IPS DF 6.9 (cell line): ENCODE data around the gene HDGFL3.
"Not testable (repeated sequence)": the region's sequence is repeated elsewhere in the genome, so short reads cannot be mapped to it uniquely, and the experiment has no call there.

ENCODE experiments used
- DNase-seq: peaks from one replicate; pipeline ENCODE4 v3.0.0-alpha.2; 2013; ENCODE audit warnings: low read depth, low spot score
- H3K27ac ChIP-seq: one replicate; pipeline ENCODE4 v1.5.1; 2013; ENCODE audit warnings: low read length, control low read depth
- H3K27me3 ChIP-seq: 2 replicates; pipeline ENCODE4 v1.6.1; 2013; ENCODE audit warnings: mild to moderate bottlenecking, low read length; ENCODE audit not compliant: control insufficient read depth, insufficient read depth
- H3K36me3 ChIP-seq: 2 replicates; pipeline ENCODE4 v1.6.1; 2013; ENCODE audit warnings: low read length; ENCODE audit not compliant: control insufficient read depth, insufficient read depth
- H3K4me1 ChIP-seq: 2 replicates; pipeline ENCODE4 v1.6.1; 2013; ENCODE audit warnings: low read length; ENCODE audit not compliant: control insufficient read depth, insufficient read depth
- H3K4me3 ChIP-seq: 2 replicates; pipeline ENCODE4 v1.5.1; 2013; ENCODE audit warnings: mild to moderate bottlenecking, low read length
- H3K9me3 ChIP-seq: 2 replicates; pipeline ENCODE4 v1.6.1; 2013; ENCODE audit warnings: low read length, inconsistent platforms; ENCODE audit not compliant: control insufficient read depth, insufficient read depth
- WGBS: extraction: QIAGEN DNeasy Blood & Tissue Kit; methylation state at CpG from one replicate; pipeline ENCODE4 v1.1.7; 2013; ENCODE audit warnings: mixed read lengths, missing lambda C conversion rate; ENCODE audit not compliant: insufficient read length, insufficient coverage; 5-methylcytosine and 5-hydroxymethylcytosine counted together

The HDGFL3 gene

GRCh38 chr15:83198476-83198875 is 9.1 kb downstream of the HDGFL3 start:
- H3K27me3 ChIP-seq, result no peaks in the 10 kb centered on the region
- DNase-seq, result no peak
- H3K36me3 ChIP-seq, result no peaks in the 10 kb centered on the region
- no peak overlapping the region for H3K27ac ChIP-seq
- H3K9me3 ChIP-seq, result no peaks in the 10 kb centered on the region
- no peaks in the 10 kb centered on the region for H3K4me1 ChIP-seq
- WGBS, result no CpG with 5 or more reads among the region's 3 CpGs
- no peak overlapping the region for H3K4me3 ChIP-seq

GRCh38 chr15:83194528-83194927 is 13.1 kb downstream of the HDGFL3 start:
- no peaks in the 10 kb centered on the region for H3K27me3 ChIP-seq
- H3K9me3 ChIP-seq, result no peaks in the 10 kb centered on the region
- no peak overlapping the region for H3K4me3 ChIP-seq
- no peak for DNase-seq
- no peaks in the 10 kb centered on the region for H3K36me3 ChIP-seq
- no peaks in the 10 kb centered on the region for H3K4me1 ChIP-seq
- WGBS, result no CpG with 5 or more reads among the region's 2 CpGs
- H3K27ac ChIP-seq, result no peak overlapping the region

- WGBS, result no CpG with 5 or more reads among the region's 2 CpGs
- H3K27ac ChIP-seq, result no peak overlapping the region
Observed at GRCh38 chr15:83193721-83194120, 13.9 kb downstream of the HDGFL3 start.

GRCh38 chr15:83192742-83193141 is 14.9 kb downstream of the HDGFL3 start:
- H3K36me3 ChIP-seq, result no peaks in the 10 kb centered on the region
- no peak overlapping the region for H3K27ac ChIP-seq
- no peak overlapping the region for H3K4me3 ChIP-seq
- H3K9me3 ChIP-seq, result no peaks in the 10 kb centered on the region
- H3K4me1 ChIP-seq, result no peaks in the 10 kb centered on the region
- no peak for DNase-seq
- no CpG with 5 or more reads among the region's 2 CpGs for WGBS
- no peaks in the 10 kb centered on the region for H3K27me3 ChIP-seq

More at GRCh38 chr15:83193721-83194120, 13.9 kb downstream of the HDGFL3 start:
- DNase-seq, result no peak
- Histone ChIP-seq H3K9me3 (no peaks in the 10 kb centered on the region), H3K27me3 (no peaks in the 10 kb centered on the region), H3K4me1 (no peaks in the 10 kb centered on the region), H3K36me3 (no peaks in the 10 kb centered on the region), H3K4me3 (no peak overlapping the region)

- WGBS, result no CpG with 5 or more reads among the region's 1 CpG
- no peaks in the 10 kb centered on the region for H3K4me1 ChIP-seq
- no peak for DNase-seq
- H3K36me3 ChIP-seq, result no peaks in the 10 kb centered on the region
- H3K4me3 ChIP-seq, result no peak overlapping the region
- H3K27ac ChIP-seq, result no peak overlapping the region
- no peaks in the 10 kb centered on the region for H3K9me3 ChIP-seq
- H3K27me3 ChIP-seq, result no peaks in the 10 kb centered on the region
Observed at GRCh38 chr15:83190450-83190849, 17.2 kb downstream of the HDGFL3 start.

GRCh38 chr15:83185561-83185960 is 22.1 kb downstream of the HDGFL3 start:
- H3K27me3 ChIP-seq, result no peaks in the 10 kb centered on the region
- H3K4me3 ChIP-seq, result no peak overlapping the region
- no peak overlapping the region for H3K27ac ChIP-seq
- WGBS, result no CpG with 5 or more reads among the region's 3 CpGs
- no peak for DNase-seq
- no peaks in the 10 kb centered on the region for H3K4me1 ChIP-seq
- H3K9me3 ChIP-seq, result no peaks in the 10 kb centered on the region
- H3K36me3 ChIP-seq, result no peaks in the 10 kb centered on the region

GRCh38 chr15:83178869-83179325 is 28.7 kb downstream of the HDGFL3 start:
- DNase-seq, result no peak
- H3K27ac ChIP-seq, result no peak overlapping the region
- no peak overlapping the region for H3K4me3 ChIP-seq
- no peaks in the 10 kb centered on the region for H3K9me3 ChIP-seq
- WGBS, result no CpG with 5 or more reads among the region's 3 CpGs
- H3K36me3 ChIP-seq, result no peaks in the 10 kb centered on the region
- no peaks in the 10 kb centered on the region for H3K27me3 ChIP-seq
- H3K4me1 ChIP-seq, result no peaks in the 10 kb centered on the region

- WGBS, result no CpG with 5 or more reads among the region's 2 CpGs
- Histone ChIP-seq H3K27ac (no peak overlapping the region), H3K4me3 (no peak overlapping the region), H3K4me1 (no peaks in the 10 kb centered on the region), H3K27me3 (no peaks in the 10 kb centered on the region), H3K36me3 (no peaks in the 10 kb centered on the region), H3K9me3 (no peaks in the 10 kb centered on the region)
- DNase-seq, result no peak
Observed at GRCh38 chr15:83178390-83178789, 29.2 kb downstream of the HDGFL3 start.

GRCh38 chr15:83174891-83175290 is 32.7 kb downstream of the HDGFL3 start:
- H3K27me3 ChIP-seq, result no peaks in the 10 kb centered on the region
- H3K27ac ChIP-seq, result no peak overlapping the region
- H3K4me3 ChIP-seq, result no peak overlapping the region
- H3K9me3 ChIP-seq, result no peaks in the 10 kb centered on the region
- DNase-seq, result no peak
- no CpG with 5 or more reads among the region's 1 CpG for WGBS
- no peaks in the 10 kb centered on the region for H3K4me1 ChIP-seq
- no peaks in the 10 kb centered on the region for H3K36me3 ChIP-seq

GRCh38 chr15:83170474-83171165 is 37.0 kb downstream of the HDGFL3 start:
- WGBS, result no CpG with 5 or more reads among the region's 4 CpGs
- no peaks in the 10 kb centered on the region; the same call in 1 of the 2 replicates for H3K4me1 ChIP-seq

GRCh38 chr15:83169576-83169975 is 38.0 kb downstream of the HDGFL3 start:
- H3K36me3 ChIP-seq, H3K9me3 ChIP-seq, H3K4me1 ChIP-seq, H3K4me3 ChIP-seq, H3K27ac ChIP-seq, DNase-seq, H3K27me3 ChIP-seq: not testable (repeated sequence)
- WGBS, result no CpG with 5 or more reads among the region's 5 CpGs

More at GRCh38 chr15:83170474-83171165, 37.0 kb downstream of the HDGFL3 start:
- Histone ChIP-seq H3K9me3 (no peaks in the 10 kb centered on the region), H3K27ac (no peak overlapping the region), H3K4me3 (no peak overlapping the region), H3K27me3 (no peaks in the 10 kb centered on the region), H3K36me3 (no peaks in the 10 kb centered on the region)
- no peak for DNase-seq
